HEK293 (cell line): Measurements from ENCODE around the gene ARFGAP1.

Experiments used
- CTCF ChIA-PET: fragments of 350-600 bp; formaldehyde crosslinking; extraction: SDS; loops from one replicate; lab custom pipeline; 2021; ENCODE audit warnings: antibody characterized with exemption; lab: Yijun Ruan, JAX
- POLR2A ChIA-PET: fragments of 300-600 bp; formaldehyde crosslinking; extraction: SDS; loops from one replicate; lab custom pipeline; 2020; ENCODE audit warnings: antibody characterized with exemption, inconsistent platforms; lab: Yijun Ruan, JAX
- H3K27ac ChIP-seq: fragments of 200-500 bp; sonication (Bioruptor generic); 2 replicates; pipeline ENCODE4 v1.5.1; 2014; ENCODE audit warnings: low read depth, low read length, control low read depth, inconsistent platforms; ENCODE audit errors: extremely low read depth
- H3K36me3 ChIP-seq, 2 experiments: fragments of 200-500 bp in 1 of 2; sonication (Bioruptor generic) in 1 of 2; 1 replicate in 1 of 2; 2 replicates in 1 of 2; pipeline ENCODE4 v1.5.1; 2014 to 2017; ENCODE audit warnings: inconsistent platforms in 2 of 2, low read length in 2 of 2; ENCODE audit not compliant: control insufficient read depth in 2 of 2, insufficient read depth in 1 of 2
- H3K4me1 ChIP-seq: fragments of 200-500 bp; sonication (Bioruptor generic); 2 replicates; pipeline ENCODE4 v1.5.1; 2014; ENCODE audit warnings: mild to moderate bottlenecking, low read length, inconsistent platforms; ENCODE audit not compliant: control insufficient read depth, insufficient read depth
- H3K4me3 ChIP-seq: 2 replicates; pipeline ENCODE4 v1.5.1; 2011; ENCODE audit warnings: low read depth, mild to moderate bottlenecking, control low read depth, low read length, moderate library complexity
- H3K9me3 ChIP-seq: fragments of 200-500 bp; sonication (Bioruptor generic); 2 replicates; pipeline ENCODE4 v1.5.1; 2014; ENCODE audit warnings: low read depth, low read length, inconsistent platforms; ENCODE audit not compliant: control insufficient read depth, insufficient read depth
- FEZF1 ChIP-seq: fragments of 450-650 bp; formaldehyde crosslinking; IDR thresholded peaks from 2 replicates; pipeline ENCODE4 v1.5.1; 2016; ENCODE audit warnings: missing biosample characterization, missing genetic modification characterization
- GFI1B ChIP-seq: fragments of 450-650 bp; formaldehyde crosslinking; IDR thresholded peaks from 2 replicates; pipeline ENCODE4 v1.5.1; 2016; ENCODE audit warnings: missing biosample characterization, missing genetic modification characterization
- GLIS1 ChIP-seq: fragments of 450-650 bp; formaldehyde crosslinking; IDR thresholded peaks from 2 replicates; pipeline ENCODE4 v1.5.1; 2016; ENCODE audit warnings: missing biosample characterization, missing genetic modification characterization
- GLIS2 ChIP-seq: fragments of 450-650 bp; formaldehyde crosslinking; IDR thresholded peaks from 2 replicates; pipeline ENCODE4 v1.5.1; 2016; ENCODE audit warnings: missing biosample characterization, missing genetic modification characterization
- IKZF3 ChIP-seq: fragments of 450-650 bp; IDR thresholded peaks from 2 replicates; pipeline ENCODE4 v1.5.0; 2018; ENCODE audit warnings: missing biosample characterization, mild to moderate bottlenecking, missing genetic modification characterization, moderate library complexity
- KLF10 ChIP-seq: fragments of 450-650 bp; IDR thresholded peaks from 2 replicates; pipeline ENCODE4 v1.5.1; 2018; ENCODE audit warnings: missing biosample characterization, mild to moderate bottlenecking, missing genetic modification characterization
- KLF16 ChIP-seq: fragments of 450-650 bp; formaldehyde crosslinking; IDR thresholded peaks from 2 replicates; pipeline ENCODE4 v1.5.1; 2017; ENCODE audit warnings: missing biosample characterization, missing genetic modification characterization
- SCRT2 ChIP-seq: fragments of 450-650 bp; formaldehyde crosslinking; IDR thresholded peaks from 2 replicates; pipeline ENCODE4 v1.5.1; 2016; ENCODE audit warnings: missing biosample characterization, missing genetic modification characterization
- SP3 ChIP-seq: fragments of 450-650 bp; formaldehyde crosslinking; IDR thresholded peaks from 2 replicates; pipeline ENCODE4 v1.5.1; 2016; ENCODE audit warnings: missing biosample characterization, missing genetic modification characterization
- ZBTB1 ChIP-seq: fragments of 450-650 bp; formaldehyde crosslinking; IDR thresholded peaks from 2 replicates; pipeline ENCODE4 v1.5.1; 2016; ENCODE audit warnings: missing biosample characterization, missing genetic modification characterization
- ZBTB17 ChIP-seq: fragments of 450-650 bp; formaldehyde crosslinking; IDR thresholded peaks from 2 replicates; pipeline ENCODE4 v1.5.1; 2016; ENCODE audit warnings: missing biosample characterization, missing genetic modification characterization
- ZBTB48 ChIP-seq: fragments of 450-650 bp; formaldehyde crosslinking; IDR thresholded peaks from 2 replicates; pipeline ENCODE4 v1.5.1; 2016; ENCODE audit warnings: missing biosample characterization, missing genetic modification characterization
- ZNF112 ChIP-seq: fragments of 450-650 bp; formaldehyde crosslinking; IDR thresholded peaks from 2 replicates; pipeline ENCODE4 v1.5.0; 2017; ENCODE audit warnings: missing biosample characterization, missing genetic modification characterization
- ZNF184 ChIP-seq: fragments of 450-650 bp; IDR thresholded peaks from 2 replicates; pipeline ENCODE4 v1.5.1; 2018; ENCODE audit warnings: missing biosample characterization, mild to moderate bottlenecking, missing genetic modification characterization
- ZNF211 ChIP-seq: fragments of 450-650 bp; formaldehyde crosslinking; IDR thresholded peaks from 2 replicates; pipeline ENCODE4 v1.5.1; 2016; ENCODE audit warnings: low read depth, missing biosample characterization, missing genetic modification characterization
- ZNF335 ChIP-seq: fragments of 450-650 bp; formaldehyde crosslinking; conservative IDR thresholded peaks from 2 replicates; pipeline ENCODE4 v1.5.1; 2016; ENCODE audit warnings: missing biosample characterization, missing genetic modification characterization
- ZNF394 ChIP-seq: fragments of 450-650 bp; formaldehyde crosslinking; IDR thresholded peaks from 2 replicates; pipeline ENCODE4 v1.5.1; 2016; ENCODE audit warnings: missing biosample characterization, missing genetic modification characterization, mild to moderate bottlenecking, moderate library complexity, borderline replicate concordance
- ZNF423 ChIP-seq: fragments of 450-650 bp; formaldehyde crosslinking; IDR thresholded peaks from 2 replicates; pipeline ENCODE4 v1.5.1; 2016; ENCODE audit warnings: missing biosample characterization, missing genetic modification characterization
- ZNF521 ChIP-seq: fragments of 450-650 bp; formaldehyde crosslinking; IDR thresholded peaks from 2 replicates; pipeline ENCODE4 v1.5.1; 2017; ENCODE audit warnings: missing biosample characterization, mild to moderate bottlenecking, missing genetic modification characterization
- ZNF610 ChIP-seq: fragments of 450-650 bp; formaldehyde crosslinking; IDR thresholded peaks from 2 replicates; pipeline ENCODE4 v1.5.1; 2016; ENCODE audit warnings: missing biosample characterization, missing genetic modification characterization, borderline replicate concordance
- ZNF747 ChIP-seq: fragments of 450-650 bp; formaldehyde crosslinking; IDR thresholded peaks from 2 replicates; pipeline ENCODE4 v1.5.1; 2016; ENCODE audit warnings: missing biosample characterization, missing genetic modification characterization
- TF ChIP-seq, protein P1 (sequence below): IDR thresholded peaks from 2 replicates; pipeline ENCODE4 v1.6.1; 2011; ENCODE audit warnings: mild to moderate bottlenecking, low read depth, low read length, borderline replicate concordance
- TF ChIP-seq, protein P2 (sequence below): fragments of 450-650 bp; formaldehyde crosslinking; IDR thresholded peaks from 2 replicates; pipeline ENCODE4 v1.5.1; 2017; ENCODE audit warnings: missing biosample characterization, missing genetic modification characterization
- TF ChIP-seq, protein P3 (sequence below): fragments of 450-650 bp; IDR thresholded peaks from 2 replicates; pipeline ENCODE4 v1.5.1; 2018; ENCODE audit warnings: missing biosample characterization, mild to moderate bottlenecking, missing genetic modification characterization
- TF ChIP-seq, protein P4 (sequence below): fragments of 450-650 bp; formaldehyde crosslinking; IDR thresholded peaks from 2 replicates; pipeline ENCODE4 v1.5.1; 2016; ENCODE audit warnings: missing biosample characterization, missing genetic modification characterization
- TF ChIP-seq, protein P5 (sequence below): fragments of 450-650 bp; formaldehyde crosslinking; IDR thresholded peaks from 2 replicates; pipeline ENCODE4 v1.5.1; 2016; ENCODE audit warnings: missing biosample characterization, missing genetic modification characterization
- TF ChIP-seq, protein P6 (sequence below): fragments of 450-650 bp; formaldehyde crosslinking; optimal IDR thresholded peaks from 2 replicates; pipeline ENCODE3; 2016; ENCODE audit warnings: missing biosample characterization, mild to moderate bottlenecking, missing genetic modification characterization

Gene ARFGAP1

DNA sequence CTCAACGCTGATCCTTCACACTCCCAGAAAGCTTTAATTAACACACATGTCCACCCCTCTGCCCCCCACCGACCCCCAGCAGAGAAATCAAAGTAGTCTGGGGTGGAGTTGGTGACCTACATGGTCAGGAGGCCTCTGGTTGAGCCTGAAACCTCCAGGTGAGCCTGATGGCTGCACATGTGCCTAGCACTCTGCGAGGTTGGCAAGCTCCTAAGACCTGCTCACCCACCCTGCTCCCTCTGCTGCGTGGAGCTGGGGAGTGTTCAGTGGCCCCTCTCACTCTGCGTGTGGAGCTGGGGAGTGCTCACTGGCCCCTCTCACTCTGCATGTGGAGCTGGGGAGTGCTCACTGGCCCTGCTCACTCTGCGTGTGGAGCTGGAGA is 48.8 kb upstream of the ARFGAP1 start (continued):
- TF ChIP-seq, protein P1, sequence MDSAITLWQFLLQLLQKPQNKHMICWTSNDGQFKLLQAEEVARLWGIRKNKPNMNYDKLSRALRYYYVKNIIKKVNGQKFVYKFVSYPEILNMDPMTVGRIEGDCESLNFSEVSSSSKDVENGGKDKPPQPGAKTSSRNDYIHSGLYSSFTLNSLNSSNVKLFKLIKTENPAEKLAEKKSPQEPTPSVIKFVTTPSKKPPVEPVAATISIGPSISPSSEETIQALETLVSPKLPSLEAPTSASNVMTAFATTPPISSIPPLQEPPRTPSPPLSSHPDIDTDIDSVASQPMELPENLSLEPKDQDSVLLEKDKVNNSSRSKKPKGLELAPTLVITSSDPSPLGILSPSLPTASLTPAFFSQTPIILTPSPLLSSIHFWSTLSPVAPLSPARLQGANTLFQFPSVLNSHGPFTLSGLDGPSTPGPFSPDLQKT = no peak
- TF ChIP-seq, protein P2, sequence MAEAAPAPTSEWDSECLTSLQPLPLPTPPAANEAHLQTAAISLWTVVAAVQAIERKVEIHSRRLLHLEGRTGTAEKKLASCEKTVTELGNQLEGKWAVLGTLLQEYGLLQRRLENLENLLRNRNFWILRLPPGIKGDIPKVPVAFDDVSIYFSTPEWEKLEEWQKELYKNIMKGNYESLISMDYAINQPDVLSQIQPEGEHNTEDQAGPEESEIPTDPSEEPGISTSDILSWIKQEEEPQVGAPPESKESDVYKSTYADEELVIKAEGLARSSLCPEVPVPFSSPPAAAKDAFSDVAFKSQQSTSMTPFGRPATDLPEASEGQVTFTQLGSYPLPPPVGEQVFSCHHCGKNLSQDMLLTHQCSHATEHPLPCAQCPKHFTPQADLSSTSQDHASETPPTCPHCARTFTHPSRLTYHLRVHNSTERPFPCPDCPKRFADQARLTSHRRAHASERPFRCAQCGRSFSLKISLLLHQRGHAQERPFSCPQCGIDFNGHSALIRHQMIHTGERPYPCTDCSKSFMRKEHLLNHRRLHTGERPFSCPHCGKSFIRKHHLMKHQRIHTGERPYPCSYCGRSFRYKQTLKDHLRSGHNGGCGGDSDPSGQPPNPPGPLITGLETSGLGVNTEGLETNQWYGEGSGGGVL = no peak

DNA sequence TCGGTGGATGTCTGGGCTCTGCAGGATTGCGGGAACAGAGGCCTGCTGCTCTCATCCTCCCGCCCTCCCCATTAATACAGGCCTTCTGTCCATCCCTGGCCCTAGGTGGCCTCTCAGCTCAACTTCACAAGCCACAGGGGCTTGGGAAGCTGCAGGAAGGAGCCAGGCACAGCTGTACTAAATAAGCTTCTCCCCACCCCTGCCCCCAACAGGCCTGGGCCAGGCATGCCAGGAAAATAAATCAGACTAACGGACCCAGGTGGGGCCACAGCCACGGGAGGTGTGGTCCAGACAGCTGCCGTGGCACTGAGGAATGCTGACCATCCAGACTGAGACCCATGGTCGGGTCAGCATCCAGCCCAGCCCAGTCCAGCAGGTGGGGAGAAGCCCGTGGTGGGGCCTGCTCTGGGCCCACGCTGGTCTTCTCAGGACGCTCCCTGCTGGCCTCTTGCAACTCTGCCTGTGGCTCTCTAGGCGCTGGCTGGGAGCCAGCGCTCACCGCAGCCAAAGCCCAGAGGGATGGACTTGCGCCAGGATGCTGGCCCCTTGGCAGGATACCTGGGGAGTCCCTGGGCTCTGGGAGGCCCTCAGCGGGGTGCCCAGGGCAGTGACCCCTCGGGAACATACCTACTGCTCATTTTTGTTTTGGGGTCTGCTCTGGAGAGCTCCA is 48.1 kb upstream of the ARFGAP1 start:
- CTCF ChIA-PET = interaction anchor here (0.6 to 5.4 kb wide), 30 partner anchors 10 to 993 kb away, joined by 3 to 85 read pairs (median 10); partner anchors contain the start of genes ARFGAP1, BIRC7, COL20A1 and YTHDF1
- H3K4me3 ChIP-seq = no peak overlapping the region
- H3K4me1 ChIP-seq = peaks cover 4% of the 10 kb centered on the region
- POLR2A ChIA-PET = interaction anchor here (0.5 to 3.6 kb wide), 6 partner anchors 9 to 403 kb away, joined by 4 to 26 read pairs (median 6); partner anchors contain the start of genes ARFGAP1 and YTHDF1
- H3K27ac ChIP-seq = peak overlapping the region; percentile 25; the same call in 1 of the 2 replicates
- no peaks in the 10 kb centered on the region for H3K9me3 ChIP-seq
- H3K36me3 ChIP-seq = no peaks in the 10 kb centered on the region
- TF ChIP-seq, protein P3, sequence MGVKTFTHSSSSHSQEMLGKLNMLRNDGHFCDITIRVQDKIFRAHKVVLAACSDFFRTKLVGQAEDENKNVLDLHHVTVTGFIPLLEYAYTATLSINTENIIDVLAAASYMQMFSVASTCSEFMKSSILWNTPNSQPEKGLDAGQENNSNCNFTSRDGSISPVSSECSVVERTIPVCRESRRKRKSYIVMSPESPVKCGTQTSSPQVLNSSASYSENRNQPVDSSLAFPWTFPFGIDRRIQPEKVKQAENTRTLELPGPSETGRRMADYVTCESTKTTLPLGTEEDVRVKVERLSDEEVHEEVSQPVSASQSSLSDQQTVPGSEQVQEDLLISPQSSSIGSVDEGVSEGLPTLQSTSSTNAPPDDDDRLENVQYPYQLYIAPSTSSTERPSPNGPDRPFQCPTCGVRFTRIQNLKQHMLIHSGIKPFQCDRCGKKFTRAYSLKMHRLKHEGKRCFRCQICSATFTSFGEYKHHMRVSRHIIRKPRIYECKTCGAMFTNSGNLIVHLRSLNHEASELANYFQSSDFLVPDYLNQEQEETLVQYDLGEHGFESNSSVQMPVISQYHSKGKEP (tag by site-specific recombination) = peak; percentile 73; the same call in 1 of the 2 replicates
- peak; percentile 90 for TF ChIP-seq ZNF423 (tag by site-specific recombination)
- TF ChIP-seq ZBTB1 = no peak
- TF ChIP-seq, protein P4, sequence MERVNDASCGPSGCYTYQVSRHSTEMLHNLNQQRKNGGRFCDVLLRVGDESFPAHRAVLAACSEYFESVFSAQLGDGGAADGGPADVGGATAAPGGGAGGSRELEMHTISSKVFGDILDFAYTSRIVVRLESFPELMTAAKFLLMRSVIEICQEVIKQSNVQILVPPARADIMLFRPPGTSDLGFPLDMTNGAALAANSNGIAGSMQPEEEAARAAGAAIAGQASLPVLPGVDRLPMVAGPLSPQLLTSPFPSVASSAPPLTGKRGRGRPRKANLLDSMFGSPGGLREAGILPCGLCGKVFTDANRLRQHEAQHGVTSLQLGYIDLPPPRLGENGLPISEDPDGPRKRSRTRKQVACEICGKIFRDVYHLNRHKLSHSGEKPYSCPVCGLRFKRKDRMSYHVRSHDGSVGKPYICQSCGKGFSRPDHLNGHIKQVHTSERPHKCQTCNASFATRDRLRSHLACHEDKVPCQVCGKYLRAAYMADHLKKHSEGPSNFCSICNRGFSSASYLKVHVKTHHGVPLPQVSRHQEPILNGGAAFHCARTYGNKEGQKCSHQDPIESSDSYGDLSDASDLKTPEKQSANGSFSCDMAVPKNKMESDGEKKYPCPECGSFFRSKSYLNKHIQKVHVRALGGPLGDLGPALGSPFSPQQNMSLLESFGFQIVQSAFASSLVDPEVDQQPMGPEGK = peak; percentile 77
- no peak for TF ChIP-seq SP3 (tag by site-specific recombination)
- TF ChIP-seq, protein P5, sequence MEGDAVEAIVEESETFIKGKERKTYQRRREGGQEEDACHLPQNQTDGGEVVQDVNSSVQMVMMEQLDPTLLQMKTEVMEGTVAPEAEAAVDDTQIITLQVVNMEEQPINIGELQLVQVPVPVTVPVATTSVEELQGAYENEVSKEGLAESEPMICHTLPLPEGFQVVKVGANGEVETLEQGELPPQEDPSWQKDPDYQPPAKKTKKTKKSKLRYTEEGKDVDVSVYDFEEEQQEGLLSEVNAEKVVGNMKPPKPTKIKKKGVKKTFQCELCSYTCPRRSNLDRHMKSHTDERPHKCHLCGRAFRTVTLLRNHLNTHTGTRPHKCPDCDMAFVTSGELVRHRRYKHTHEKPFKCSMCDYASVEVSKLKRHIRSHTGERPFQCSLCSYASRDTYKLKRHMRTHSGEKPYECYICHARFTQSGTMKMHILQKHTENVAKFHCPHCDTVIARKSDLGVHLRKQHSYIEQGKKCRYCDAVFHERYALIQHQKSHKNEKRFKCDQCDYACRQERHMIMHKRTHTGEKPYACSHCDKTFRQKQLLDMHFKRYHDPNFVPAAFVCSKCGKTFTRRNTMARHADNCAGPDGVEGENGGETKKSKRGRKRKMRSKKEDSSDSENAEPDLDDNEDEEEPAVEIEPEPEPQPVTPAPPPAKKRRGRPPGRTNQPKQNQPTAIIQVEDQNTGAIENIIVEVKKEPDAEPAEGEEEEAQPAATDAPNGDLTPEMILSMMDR (tag by site-specific recombination) = peak; percentile 87; the same call in 1 of the 2 replicates
- TF ChIP-seq FEZF1 (tag by site-specific recombination) = peak; percentile 89
- peak; percentile 90 for TF ChIP-seq GLIS2
- TF ChIP-seq ZNF184 (tag by site-specific recombination) = 0 out of 2 replicates have a peak, but pooled peaks have one; percentile 40
- TF ChIP-seq, protein P6, sequence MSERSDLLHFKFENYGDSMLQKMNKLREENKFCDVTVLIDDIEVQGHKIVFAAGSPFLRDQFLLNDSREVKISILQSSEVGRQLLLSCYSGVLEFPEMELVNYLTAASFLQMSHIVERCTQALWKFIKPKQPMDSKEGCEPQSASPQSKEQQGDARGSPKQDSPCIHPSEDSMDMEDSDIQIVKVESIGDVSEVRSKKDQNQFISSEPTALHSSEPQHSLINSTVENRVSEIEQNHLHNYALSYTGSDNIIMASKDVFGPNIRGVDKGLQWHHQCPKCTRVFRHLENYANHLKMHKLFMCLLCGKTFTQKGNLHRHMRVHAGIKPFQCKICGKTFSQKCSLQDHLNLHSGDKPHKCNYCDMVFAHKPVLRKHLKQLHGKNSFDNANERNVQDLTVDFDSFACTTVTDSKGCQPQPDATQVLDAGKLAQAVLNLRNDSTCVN (tag by site-specific recombination) = peak; percentile 21
- peak; percentile 75 for TF ChIP-seq ZNF335 (tag by site-specific recombination)
- TF ChIP-seq ZNF747 (tag by site-specific recombination) = no peak
- TF ChIP-seq KLF10 (tag by site-specific recombination) = no peak
- no peak for TF ChIP-seq ZNF112 (tag by site-specific recombination)
- TF ChIP-seq ZNF394 (tag by site-specific recombination) = peak; percentile 54; the same call in 1 of the 2 replicates
- 0 out of 2 replicates have a peak, but pooled peaks have one; percentile 27 for TF ChIP-seq GFI1B (tag by site-specific recombination)
- TF ChIP-seq ZBTB48 = peak; percentile 94
- peak; percentile 88 for TF ChIP-seq SCRT2 (tag by site-specific recombination)
- TF ChIP-seq ZNF610 (tag by site-specific recombination) = peak; percentile 70; the same call in 1 of the 2 replicates
- TF ChIP-seq ZNF521 = no peak
- no peak for TF ChIP-seq ZNF211 (tag by site-specific recombination)
- TF ChIP-seq ZBTB17 (tag by site-specific recombination) = peak; percentile 74
- peak; percentile 98 for TF ChIP-seq GLIS1 (tag by site-specific recombination)
- TF ChIP-seq IKZF3 (tag by site-specific recombination) = peak; percentile 72
- TF ChIP-seq KLF16 (tag by site-specific recombination) = 0 out of 2 replicates have a peak, but pooled peaks have one; percentile 33
